HEK293 (cell line): ENCODE data around the gene SKOR1.

Experiments used
- CTCF ChIA-PET: fragments of 350-600 bp; formaldehyde crosslinking; extraction: SDS; loops from one replicate; lab custom pipeline; 2021; ENCODE audit warnings: antibody characterized with exemption; lab: Yijun Ruan, JAX
- POLR2A ChIA-PET: fragments of 300-600 bp; formaldehyde crosslinking; extraction: SDS; loops from one replicate; lab custom pipeline; 2020; ENCODE audit warnings: antibody characterized with exemption, inconsistent platforms; lab: Yijun Ruan, JAX
- H3K27ac ChIP-seq: fragments of 200-500 bp; sonication (Bioruptor generic); 2 replicates; pipeline ENCODE4 v1.5.1; 2014; ENCODE audit warnings: low read depth, low read length, control low read depth, inconsistent platforms; ENCODE audit errors: extremely low read depth
- H3K36me3 ChIP-seq, 2 experiments: fragments of 200-500 bp in 1 of 2; sonication (Bioruptor generic) in 1 of 2; 1 replicate in 1 of 2; 2 replicates in 1 of 2; pipeline ENCODE4 v1.5.1; 2014 to 2017; ENCODE audit warnings: inconsistent platforms in 2 of 2, low read length in 2 of 2; ENCODE audit not compliant: control insufficient read depth in 2 of 2, insufficient read depth in 1 of 2
- H3K4me1 ChIP-seq: fragments of 200-500 bp; sonication (Bioruptor generic); 2 replicates; pipeline ENCODE4 v1.5.1; 2014; ENCODE audit warnings: mild to moderate bottlenecking, low read length, inconsistent platforms; ENCODE audit not compliant: control insufficient read depth, insufficient read depth
- H3K4me3 ChIP-seq: 2 replicates; pipeline ENCODE4 v1.5.1; 2011; ENCODE audit warnings: low read depth, mild to moderate bottlenecking, control low read depth, low read length, moderate library complexity
- H3K9me3 ChIP-seq: fragments of 200-500 bp; sonication (Bioruptor generic); 2 replicates; pipeline ENCODE4 v1.5.1; 2014; ENCODE audit warnings: low read depth, low read length, inconsistent platforms; ENCODE audit not compliant: control insufficient read depth, insufficient read depth
- HOXA7 ChIP-seq: sonication (generic); formaldehyde crosslinking; IDR thresholded peaks from 2 replicates; pipeline ENCODE4 v1.8.1; 2022; ENCODE audit warnings: missing genetic modification reagents, borderline replicate concordance
- KLF1 ChIP-seq: fragments of 450-650 bp; formaldehyde crosslinking; IDR thresholded peaks from 2 replicates; pipeline ENCODE4 v1.5.1; 2016; ENCODE audit warnings: missing biosample characterization, missing genetic modification characterization
- KLF16 ChIP-seq: fragments of 450-650 bp; formaldehyde crosslinking; IDR thresholded peaks from 2 replicates; pipeline ENCODE4 v1.5.1; 2017; ENCODE audit warnings: missing biosample characterization, missing genetic modification characterization
- MYNN ChIP-seq: fragments of 450-650 bp; formaldehyde crosslinking; IDR thresholded peaks from 2 replicates; pipeline ENCODE4 v1.5.1; 2016; ENCODE audit warnings: missing biosample characterization, missing genetic modification characterization, borderline replicate concordance
- MZF1 ChIP-seq: fragments of 450-650 bp; formaldehyde crosslinking; IDR thresholded peaks from 2 replicates; pipeline ENCODE4 v1.5.1; 2017; ENCODE audit warnings: missing biosample characterization, missing genetic modification characterization, borderline replicate concordance
- SCRT1 ChIP-seq: fragments of 450-650 bp; formaldehyde crosslinking; IDR thresholded peaks from 2 replicates; pipeline ENCODE4 v1.5.1; 2016; ENCODE audit warnings: missing biosample characterization, missing genetic modification characterization, borderline replicate concordance
- SCRT2 ChIP-seq: fragments of 450-650 bp; formaldehyde crosslinking; IDR thresholded peaks from 2 replicates; pipeline ENCODE4 v1.5.1; 2016; ENCODE audit warnings: missing biosample characterization, missing genetic modification characterization
- ZNF558 ChIP-seq: fragments of 450-650 bp; formaldehyde crosslinking; IDR thresholded peaks from 2 replicates; pipeline ENCODE4 v1.5.1; 2016; ENCODE audit warnings: missing biosample characterization, missing genetic modification characterization
- ZNF585B ChIP-seq: fragments of 450-650 bp; formaldehyde crosslinking; IDR thresholded peaks from 2 replicates; pipeline ENCODE4 v1.5.1; 2016; ENCODE audit warnings: missing biosample characterization, missing genetic modification characterization
- ZNF624 ChIP-seq: fragments of 450-650 bp; formaldehyde crosslinking; IDR thresholded peaks from 2 replicates; pipeline ENCODE4 v1.5.1; 2017; ENCODE audit warnings: missing biosample characterization, missing genetic modification characterization
- ZNF660 ChIP-seq: fragments of 450-650 bp; IDR thresholded peaks from 2 replicates; pipeline ENCODE4 v1.5.1; 2018; ENCODE audit warnings: missing biosample characterization, mild to moderate bottlenecking, missing genetic modification characterization
- ZNF670 ChIP-seq: fragments of 450-650 bp; formaldehyde crosslinking; IDR thresholded peaks from 2 replicates; pipeline ENCODE4 v1.5.1; 2016; ENCODE audit warnings: missing biosample characterization, missing genetic modification characterization, low read depth
- ZNF792 ChIP-seq: fragments of 450-650 bp; formaldehyde crosslinking; IDR thresholded peaks from 2 replicates; pipeline ENCODE4 v1.5.1; 2016; ENCODE audit warnings: missing biosample characterization, missing genetic modification characterization
- TF ChIP-seq, protein P1 (sequence below): fragments of 450-650 bp; formaldehyde crosslinking; IDR thresholded peaks from 2 replicates; pipeline ENCODE4 v1.5.1; 2017; ENCODE audit warnings: missing biosample characterization, mild to moderate bottlenecking, missing genetic modification characterization, moderate library complexity
- TF ChIP-seq, protein P2 (sequence below): fragments of 450-650 bp; formaldehyde crosslinking; IDR thresholded peaks from 2 replicates; pipeline ENCODE4 v1.5.1; 2016; ENCODE audit warnings: missing biosample characterization, missing genetic modification characterization
- TF ChIP-seq, protein P3 (sequence below): fragments of 450-650 bp; formaldehyde crosslinking; IDR thresholded peaks from 2 replicates; pipeline ENCODE4 v1.5.1; 2016; ENCODE audit warnings: missing biosample characterization, missing genetic modification characterization, borderline replicate concordance
- TF ChIP-seq, protein P4 (sequence below): fragments of 450-650 bp; formaldehyde crosslinking; IDR thresholded peaks from 2 replicates; pipeline ENCODE4 v1.5.1; 2017; ENCODE audit warnings: missing biosample characterization, missing genetic modification characterization
- TF ChIP-seq, protein P5 (sequence below): fragments of 450-650 bp; formaldehyde crosslinking; IDR thresholded peaks from 2 replicates; pipeline ENCODE4 v1.5.1; 2016; ENCODE audit warnings: missing biosample characterization, missing genetic modification characterization
- TF ChIP-seq, protein P6 (sequence below): fragments of 450-650 bp; formaldehyde crosslinking; IDR thresholded peaks from 2 replicates; pipeline ENCODE4 v1.5.1; 2016; ENCODE audit warnings: missing biosample characterization, missing genetic modification characterization

Gene SKOR1

DNA sequence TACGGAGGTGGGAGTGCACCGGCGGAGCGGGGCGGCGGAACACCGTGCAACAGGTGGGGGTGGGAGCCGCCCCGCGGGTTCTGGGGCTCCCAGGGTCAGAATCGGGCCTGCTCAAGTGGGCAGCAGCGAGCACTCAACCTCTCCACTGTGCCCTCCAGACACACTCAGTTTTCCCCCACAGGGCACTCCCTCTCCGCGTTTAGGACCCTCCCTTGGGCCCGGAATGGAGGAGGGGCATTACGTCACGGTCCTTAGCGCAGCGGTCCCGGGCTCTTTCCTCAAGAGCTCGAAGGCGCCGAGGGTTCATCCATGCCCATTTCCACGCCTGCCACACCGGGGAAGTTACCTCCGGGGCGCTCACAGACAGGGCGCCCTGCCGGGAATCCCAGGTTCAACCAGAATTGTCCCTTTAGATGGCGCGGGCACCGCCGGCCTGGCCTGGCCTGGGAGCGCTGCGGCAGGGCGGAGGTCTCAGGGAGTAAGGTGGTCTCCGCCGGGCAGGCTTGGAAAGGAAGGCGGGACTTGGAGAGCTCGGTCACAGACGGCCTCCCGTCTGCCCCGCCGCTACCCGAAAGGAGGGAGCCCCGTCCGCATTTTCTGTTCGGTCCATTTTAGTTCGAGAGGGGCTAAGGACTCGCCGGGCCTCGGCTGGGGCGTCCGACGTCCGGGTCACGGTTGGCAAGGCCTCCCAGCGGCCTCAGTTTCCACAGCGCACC is 9.4 kb downstream of the SKOR1 start:
- CTCF ChIA-PET = interaction anchor here (0.5 to 4.3 kb wide), 4 partner anchors 10 to 880 kb away, joined by 4 to 59 read pairs (median 5); no protein-coding TSS in a partner anchor
- no peaks in the 10 kb centered on the region for H3K9me3 ChIP-seq
- no peaks in the 10 kb centered on the region for H3K36me3 ChIP-seq
- no peak overlapping the region for H3K4me3 ChIP-seq
- TF ChIP-seq SCRT2 (tag by site-specific recombination) = peak; percentile 90
- TF ChIP-seq ZNF558 (tag by site-specific recombination) = no peak
- no peaks in the 10 kb centered on the region; the same call in 1 of the 2 replicates for H3K4me1 ChIP-seq
- POLR2A ChIA-PET = no interaction called here
- no peak overlapping the region for H3K27ac ChIP-seq

DNA sequence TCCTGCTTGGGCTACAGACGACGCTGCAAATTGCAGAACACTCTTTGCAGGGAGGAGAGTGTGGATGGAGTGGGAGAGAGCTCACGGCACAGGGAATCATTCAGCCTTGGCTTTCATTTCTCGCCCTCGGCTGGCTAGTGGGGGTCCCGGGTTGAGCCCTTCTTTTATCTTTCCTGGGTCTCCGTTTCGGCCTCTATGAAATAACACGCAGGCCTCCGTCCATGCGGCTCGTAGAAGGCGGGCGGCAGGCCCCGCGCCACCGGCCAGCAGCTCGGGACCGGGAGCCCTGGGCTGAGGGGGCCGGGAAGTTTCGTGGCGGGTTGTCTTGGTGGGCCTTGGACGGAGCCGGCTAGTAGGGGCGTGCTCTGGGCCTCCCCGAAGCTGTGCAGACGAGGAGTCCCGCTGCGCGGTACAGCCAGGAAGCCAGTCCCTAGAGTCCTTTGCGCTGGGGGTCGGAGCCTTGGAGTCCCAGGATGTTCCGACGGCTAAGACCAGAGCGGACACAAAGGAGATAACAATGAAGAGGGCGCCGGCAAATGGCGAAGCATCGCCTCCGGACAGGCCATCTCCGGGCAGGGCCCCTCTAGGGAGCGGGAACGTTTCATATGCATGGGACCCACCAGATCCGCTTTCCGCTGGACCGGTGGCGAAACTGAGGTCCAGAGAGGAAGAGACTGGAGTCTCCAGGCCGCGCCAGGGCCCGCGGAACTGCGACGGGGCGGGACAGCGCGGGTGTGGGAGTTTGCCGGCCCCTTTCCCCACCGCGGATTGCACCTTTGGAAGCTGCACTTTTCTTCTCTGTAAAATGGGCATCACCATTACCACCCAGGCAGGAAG is 10.2 kb downstream of the SKOR1 start:
- CTCF ChIA-PET = interaction anchor here (0.5 to 4.3 kb wide), 22 partner anchors 11 to 894 kb away, joined by 3 to 59 read pairs (median 4); no protein-coding TSS in a partner anchor
- Histone ChIP-seq H3K27ac (no peak overlapping the region), H3K4me3 (no peak overlapping the region), H3K36me3 (no peaks in the 10 kb centered on the region), H3K9me3 (no peaks in the 10 kb centered on the region), H3K4me1 (no peaks in the 10 kb centered on the region; the same call in 1 of the 2 replicates)
- POLR2A ChIA-PET = no interaction called here
- TF ChIP-seq ZNF624 (tag by site-specific recombination) = no peak
- TF ChIP-seq, protein P1, sequence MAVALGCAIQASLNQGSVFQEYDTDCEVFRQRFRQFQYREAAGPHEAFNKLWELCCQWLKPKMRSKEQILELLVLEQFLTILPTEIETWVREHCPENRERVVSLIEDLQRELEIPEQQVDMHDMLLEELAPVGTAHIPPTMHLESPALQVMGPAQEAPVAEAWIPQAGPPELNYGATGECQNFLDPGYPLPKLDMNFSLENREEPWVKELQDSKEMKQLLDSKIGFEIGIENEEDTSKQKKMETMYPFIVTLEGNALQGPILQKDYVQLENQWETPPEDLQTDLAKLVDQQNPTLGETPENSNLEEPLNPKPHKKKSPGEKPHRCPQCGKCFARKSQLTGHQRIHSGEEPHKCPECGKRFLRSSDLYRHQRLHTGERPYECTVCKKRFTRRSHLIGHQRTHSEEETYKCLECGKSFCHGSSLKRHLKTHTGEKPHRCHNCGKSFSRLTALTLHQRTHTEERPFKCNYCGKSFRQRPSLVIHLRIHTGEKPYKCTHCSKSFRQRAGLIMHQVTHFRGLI (tag by site-specific recombination) = no peak
- TF ChIP-seq, protein P2, sequence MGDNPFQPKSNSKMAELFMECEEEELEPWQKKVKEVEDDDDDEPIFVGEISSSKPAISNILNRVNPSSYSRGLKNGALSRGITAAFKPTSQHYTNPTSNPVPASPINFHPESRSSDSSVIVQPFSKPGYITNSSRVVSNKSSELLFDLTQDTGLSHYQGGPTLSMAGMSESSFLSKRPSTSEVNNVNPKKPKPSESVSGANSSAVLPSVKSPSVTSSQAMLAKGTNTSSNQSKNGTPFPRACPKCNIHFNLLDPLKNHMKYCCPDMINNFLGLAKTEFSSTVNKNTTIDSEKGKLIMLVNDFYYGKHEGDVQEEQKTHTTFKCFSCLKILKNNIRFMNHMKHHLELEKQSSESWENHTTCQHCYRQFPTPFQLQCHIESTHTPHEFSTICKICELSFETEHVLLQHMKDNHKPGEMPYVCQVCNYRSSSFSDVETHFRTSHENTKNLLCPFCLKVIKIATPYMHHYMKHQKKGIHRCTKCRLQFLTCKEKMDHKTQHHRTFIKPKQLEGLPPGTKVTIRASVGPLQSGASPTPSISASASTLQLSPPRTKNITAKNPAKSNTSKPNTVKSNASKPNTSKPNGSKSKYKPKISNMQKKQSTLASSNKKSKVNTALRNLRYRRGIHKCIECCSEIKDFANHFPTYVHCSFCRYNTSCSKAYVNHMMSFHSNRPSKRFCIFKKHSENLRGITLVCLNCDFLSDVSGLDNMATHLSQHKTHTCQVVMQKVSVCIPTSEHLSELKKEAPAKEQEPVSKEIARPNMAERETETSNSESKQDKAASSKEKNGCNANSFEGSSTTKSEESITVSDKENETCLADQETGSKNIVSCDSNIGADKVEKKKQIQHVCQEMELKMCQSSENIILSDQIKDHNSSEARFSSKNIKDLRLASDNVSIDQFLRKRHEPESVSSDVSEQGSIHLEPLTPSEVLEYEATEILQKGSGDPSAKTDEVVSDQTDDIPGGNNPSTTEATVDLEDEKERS = no peak
- TF ChIP-seq ZNF585B (tag by site-specific recombination) = no peak
- TF ChIP-seq ZNF670 (tag by site-specific recombination) = no peak
- TF ChIP-seq MYNN = no peak
- TF ChIP-seq KLF1 = no peak
- TF ChIP-seq, protein P3, sequence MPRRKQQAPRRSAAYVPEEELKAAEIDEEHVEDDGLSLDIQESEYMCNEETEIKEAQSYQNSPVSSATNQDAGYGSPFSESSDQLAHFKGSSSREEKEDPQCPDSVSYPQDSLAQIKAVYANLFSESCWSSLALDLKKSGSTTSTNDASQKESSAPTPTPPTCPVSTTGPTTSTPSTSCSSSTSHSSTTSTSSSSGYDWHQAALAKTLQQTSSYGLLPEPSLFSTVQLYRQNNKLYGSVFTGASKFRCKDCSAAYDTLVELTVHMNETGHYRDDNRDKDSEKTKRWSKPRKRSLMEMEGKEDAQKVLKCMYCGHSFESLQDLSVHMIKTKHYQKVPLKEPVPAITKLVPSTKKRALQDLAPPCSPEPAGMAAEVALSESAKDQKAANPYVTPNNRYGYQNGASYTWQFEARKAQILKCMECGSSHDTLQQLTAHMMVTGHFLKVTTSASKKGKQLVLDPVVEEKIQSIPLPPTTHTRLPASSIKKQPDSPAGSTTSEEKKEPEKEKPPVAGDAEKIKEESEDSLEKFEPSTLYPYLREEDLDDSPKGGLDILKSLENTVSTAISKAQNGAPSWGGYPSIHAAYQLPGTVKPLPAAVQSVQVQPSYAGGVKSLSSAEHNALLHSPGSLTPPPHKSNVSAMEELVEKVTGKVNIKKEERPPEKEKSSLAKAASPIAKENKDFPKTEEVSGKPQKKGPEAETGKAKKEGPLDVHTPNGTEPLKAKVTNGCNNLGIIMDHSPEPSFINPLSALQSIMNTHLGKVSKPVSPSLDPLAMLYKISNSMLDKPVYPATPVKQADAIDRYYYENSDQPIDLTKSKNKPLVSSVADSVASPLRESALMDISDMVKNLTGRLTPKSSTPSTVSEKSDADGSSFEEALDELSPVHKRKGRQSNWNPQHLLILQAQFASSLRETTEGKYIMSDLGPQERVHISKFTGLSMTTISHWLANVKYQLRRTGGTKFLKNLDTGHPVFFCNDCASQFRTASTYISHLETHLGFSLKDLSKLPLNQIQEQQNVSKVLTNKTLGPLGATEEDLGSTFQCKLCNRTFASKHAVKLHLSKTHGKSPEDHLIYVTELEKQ (tag by site-specific recombination) = no peak
- TF ChIP-seq KLF16 = no peak
- TF ChIP-seq MZF1 (tag by site-specific recombination) = no peak
- TF ChIP-seq SCRT1 (tag by site-specific recombination) = no peak
- no peak for TF ChIP-seq ZNF660 (tag by site-specific recombination)
- no peak for TF ChIP-seq HOXA7
- TF ChIP-seq, protein P4, sequence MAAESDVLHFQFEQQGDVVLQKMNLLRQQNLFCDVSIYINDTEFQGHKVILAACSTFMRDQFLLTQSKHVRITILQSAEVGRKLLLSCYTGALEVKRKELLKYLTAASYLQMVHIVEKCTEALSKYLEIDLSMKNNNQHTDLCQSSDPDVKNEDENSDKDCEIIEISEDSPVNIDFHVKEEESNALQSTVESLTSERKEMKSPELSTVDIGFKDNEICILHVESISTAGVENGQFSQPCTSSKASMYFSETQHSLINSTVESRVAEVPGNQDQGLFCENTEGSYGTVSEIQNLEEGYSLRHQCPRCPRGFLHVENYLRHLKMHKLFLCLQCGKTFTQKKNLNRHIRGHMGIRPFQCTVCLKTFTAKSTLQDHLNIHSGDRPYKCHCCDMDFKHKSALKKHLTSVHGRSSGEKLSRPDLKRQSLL (tag by site-specific recombination) = no peak
- TF ChIP-seq, protein P5, sequence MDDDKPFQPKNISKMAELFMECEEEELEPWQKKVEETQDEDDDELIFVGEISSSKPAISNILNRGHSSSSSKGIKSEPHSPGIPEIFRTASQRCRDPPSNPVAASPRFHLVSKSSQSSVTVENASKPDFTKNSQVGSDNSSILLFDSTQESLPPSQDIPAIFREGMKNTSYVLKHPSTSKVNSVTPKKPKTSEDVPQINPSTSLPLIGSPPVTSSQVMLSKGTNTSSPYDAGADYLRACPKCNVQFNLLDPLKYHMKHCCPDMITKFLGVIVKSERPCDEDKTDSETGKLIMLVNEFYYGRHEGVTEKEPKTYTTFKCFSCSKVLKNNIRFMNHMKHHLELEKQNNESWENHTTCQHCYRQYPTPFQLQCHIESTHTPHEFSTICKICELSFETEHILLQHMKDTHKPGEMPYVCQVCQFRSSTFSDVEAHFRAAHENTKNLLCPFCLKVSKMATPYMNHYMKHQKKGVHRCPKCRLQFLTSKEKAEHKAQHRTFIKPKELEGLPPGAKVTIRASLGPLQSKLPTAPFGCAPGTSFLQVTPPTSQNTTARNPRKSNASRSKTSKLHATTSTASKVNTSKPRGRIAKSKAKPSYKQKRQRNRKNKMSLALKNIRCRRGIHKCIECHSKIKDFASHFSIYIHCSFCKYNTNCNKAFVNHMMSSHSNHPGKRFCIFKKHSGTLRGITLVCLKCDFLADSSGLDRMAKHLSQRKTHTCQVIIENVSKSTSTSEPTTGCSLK (tag by site-specific recombination) = no peak
- TF ChIP-seq ZNF792 = no peak
- TF ChIP-seq, protein P6, sequence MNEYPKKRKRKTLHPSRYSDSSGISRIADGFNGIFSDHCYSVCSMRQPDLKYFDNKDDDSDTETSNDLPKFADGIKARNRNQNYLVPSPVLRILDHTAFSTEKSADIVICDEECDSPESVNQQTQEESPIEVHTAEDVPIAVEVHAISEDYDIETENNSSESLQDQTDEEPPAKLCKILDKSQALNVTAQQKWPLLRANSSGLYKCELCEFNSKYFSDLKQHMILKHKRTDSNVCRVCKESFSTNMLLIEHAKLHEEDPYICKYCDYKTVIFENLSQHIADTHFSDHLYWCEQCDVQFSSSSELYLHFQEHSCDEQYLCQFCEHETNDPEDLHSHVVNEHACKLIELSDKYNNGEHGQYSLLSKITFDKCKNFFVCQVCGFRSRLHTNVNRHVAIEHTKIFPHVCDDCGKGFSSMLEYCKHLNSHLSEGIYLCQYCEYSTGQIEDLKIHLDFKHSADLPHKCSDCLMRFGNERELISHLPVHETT (tag by site-specific recombination) = no peak
